Occipital lobe (tissue), 2 donors: ENCODE measurements around the gene LGALS9B. TPM values are rescaled to one million over a fixed set of nuclear protein-coding genes. Genes with fewer than 3 reads are reported as not detected.
"Not testable (repeated sequence)": the region's sequence is repeated elsewhere in the genome, so short reads cannot be mapped to it uniquely, and the experiment has no call there.

Experiments
- DNase-seq: peaks from one replicate; lab custom pipeline; 2025; lab: John Stamatoyannopoulos, UW
- total RNA-seq: library from RNA; depleted of rRNA; stranded (reverse); fragments of >200 nt; gene quantifications from one replicate; pipeline ENCODE4 v1.2.3, GENCODE V29; 2014

LGALS9B gene
- total RNA-seq = not detected

- DNase-seq = not testable (repeated sequence)
Observed at GRCh38 chr17:20467447-20467846, at the start of gene LGALS9B. Gene LGALS9B (minus strand): TSS chr17:20467539. CDS start chr17:20467470, 69 bp downstream.

- DNase-seq = not testable (repeated sequence)
Observed at GRCh38 chr17:20516986-20517385, 49.6 kb upstream of the LGALS9B start.

- not testable (repeated sequence) for DNase-seq
Observed at GRCh38 chr17:20515099-20515498, 47.8 kb upstream of the LGALS9B start.

GRCh38 chr17:20513539-20513938 lies 46.2 kb upstream of the LGALS9B start:
- not testable (repeated sequence) for DNase-seq

GRCh38 chr17:20512378-20512777 lies 45.0 kb upstream of the LGALS9B start:
- not testable (repeated sequence) for DNase-seq

- not testable (repeated sequence) for DNase-seq
Observed at GRCh38 chr17:20511778-20512177, 44.4 kb upstream of the LGALS9B start.

GRCh38 chr17:20505333-20505732 lies 38.0 kb upstream of the LGALS9B start:
- not testable (repeated sequence) for DNase-seq

- not testable (repeated sequence) for DNase-seq
Observed at GRCh38 chr17:20504388-20505066, 37.2 kb upstream of the LGALS9B start.

GRCh38 chr17:20501896-20502295 lies 34.6 kb upstream of the LGALS9B start:
- DNase-seq = not testable (repeated sequence)

- DNase-seq = not testable (repeated sequence)
Observed at GRCh38 chr17:20500346-20500745, 33.0 kb upstream of the LGALS9B start.

GRCh38 chr17:20495420-20495819 lies 28.1 kb upstream of the LGALS9B start:
- DNase-seq = not testable (repeated sequence)

GRCh38 chr17:20494735-20495134 lies 27.4 kb upstream of the LGALS9B start:
- not testable (repeated sequence) for DNase-seq

- not testable (repeated sequence) for DNase-seq
Observed at GRCh38 chr17:20494147-20494546, 26.8 kb upstream of the LGALS9B start.

- not testable (repeated sequence) for DNase-seq
Observed at GRCh38 chr17:20492971-20493370, 25.6 kb upstream of the LGALS9B start.

- DNase-seq = not testable (repeated sequence)
Observed at GRCh38 chr17:20492099-20492498, 24.8 kb upstream of the LGALS9B start.

- DNase-seq = not testable (repeated sequence)
Observed at GRCh38 chr17:20484930-20485329, 17.6 kb upstream of the LGALS9B start.

GRCh38 chr17:20479889-20480591 lies 12.7 kb upstream of the LGALS9B start:
- not testable (repeated sequence) for DNase-seq

- not testable (repeated sequence) for DNase-seq
Observed at GRCh38 chr17:20477398-20478071, 10.2 kb upstream of the LGALS9B start.

- DNase-seq = not testable (repeated sequence)
Observed at GRCh38 chr17:20475137-20475831, 7.9 kb upstream of the LGALS9B start.

GRCh38 chr17:20474081-20474480 lies 6.7 kb upstream of the LGALS9B start:
- not testable (repeated sequence) for DNase-seq

GRCh38 chr17:20469946-20470345 lies 2.6 kb upstream of the LGALS9B start:
- DNase-seq = not testable (repeated sequence)
